OCI-LY7 (cell line): ENCODE data around the gene CROT. TPM values are rescaled to one million over a fixed set of nuclear protein-coding genes. Genes with fewer than 3 reads are reported as not detected.

Experiments used
- BruUV-seq: library from RNA; stranded (reverse); fragments of 400-500 nt; replicated peaks from 2 replicates; lab custom pipeline; 2021; lab: Mats Ljungman, UMichigan
- CTCF ChIA-PET: fragments of 300-600 bp; sonication (Branson Sonifier 250); formaldehyde crosslinking; loops from one replicate; lab custom pipeline; 2022; ENCODE audit warnings: antibody characterized with exemption; ENCODE audit not compliant: unreplicated experiment; lab: Charles Lee
- POLR2A ChIA-PET: fragments of 300-600 bp; sonication (Branson Sonifier 250); formaldehyde crosslinking; loops from one replicate; lab custom pipeline; 2022; ENCODE audit warnings: antibody characterized with exemption; lab: Charles Lee
- DNase-seq: peaks from one replicate; pipeline ENCODE4 v3.0.0-alpha.2; 2015; ENCODE audit warnings: low spot score
- H2AFZ ChIP-seq: fragments of 200-600 bp; sonication (generic), shearing (Covaris generic); 2 replicates; pipeline ENCODE4 v1.6.1; 2014; ENCODE audit warnings: mild to moderate bottlenecking, antibody characterized with exemption, low read length, moderate library complexity
- H3K27ac ChIP-seq: fragments of 200-600 bp; sonication (generic); 2 replicates; pipeline ENCODE4 v1.5.1; 2014; ENCODE audit warnings: mixed run types, low read depth, mild to moderate bottlenecking, moderate library complexity, low read length, inconsistent platforms; ENCODE audit not compliant: poor library complexity, severe bottlenecking
- H3K36me3 ChIP-seq: fragments of 200-600 bp; sonication (generic); 2 replicates; pipeline ENCODE4 v1.6.1; 2014; ENCODE audit warnings: mild to moderate bottlenecking, antibody characterized with exemption, low read length, moderate library complexity, mixed read lengths; ENCODE audit not compliant: insufficient read depth
- H3K4me1 ChIP-seq: fragments of 200-600 bp; sonication (generic); 2 replicates; pipeline ENCODE4 v1.5.1; 2014; ENCODE audit warnings: mild to moderate bottlenecking, low read length; ENCODE audit not compliant: insufficient read depth, poor library complexity, severe bottlenecking
- H3K4me2 ChIP-seq: fragments of 200-600 bp; sonication (generic); 2 replicates; pipeline ENCODE4 v1.6.1; 2014; ENCODE audit warnings: mild to moderate bottlenecking, low read length
- H3K4me3 ChIP-seq: fragments of 200-600 bp; sonication (generic); 2 replicates; pipeline ENCODE4 v1.5.1; 2014; ENCODE audit warnings: mild to moderate bottlenecking, low read depth, low read length; ENCODE audit not compliant: poor library complexity, severe bottlenecking
- H3K79me2 ChIP-seq: fragments of 200-600 bp; sonication (generic); 2 replicates; pipeline ENCODE4 v1.6.1; 2016; ENCODE audit warnings: low read depth, mild to moderate bottlenecking, low read length, moderate library complexity, mixed read lengths; ENCODE audit not compliant: insufficient read depth
- H3K9me2 ChIP-seq: fragments of 200-600 bp; sonication (generic); 2 replicates; pipeline ENCODE4 v1.6.1; 2016; ENCODE audit warnings: mild to moderate bottlenecking, low read length, mixed read lengths; ENCODE audit not compliant: insufficient read depth
- H3K9me3 ChIP-seq: fragments of 200-600 bp; sonication (generic); 2 replicates; pipeline ENCODE4 v1.6.1; 2014; ENCODE audit warnings: mild to moderate bottlenecking, mixed run types, low read length, mixed read lengths
- H4K20me1 ChIP-seq: fragments of 200-600 bp; sonication (generic); 2 replicates; pipeline ENCODE4 v1.6.1; 2014; ENCODE audit warnings: mild to moderate bottlenecking, antibody characterized with exemption, low read length, moderate library complexity, mixed read lengths; ENCODE audit not compliant: insufficient read depth
- CTCF ChIP-seq: fragments of 200-600 bp; sonication (generic); conservative IDR thresholded peaks from 2 replicates; pipeline ENCODE4 v1.5.1; 2014; ENCODE audit warnings: mild to moderate bottlenecking, antibody characterized with exemption, low read length, moderate library complexity, mixed read lengths
- EZH2phosphoT487 ChIP-seq: fragments of 200-600 bp; sonication (generic); IDR thresholded peaks from 2 replicates; pipeline ENCODE4 v1.6.1; 2018; ENCODE audit warnings: low read depth, borderline replicate concordance, mild to moderate bottlenecking, mixed run types, antibody characterized with exemption, low read length, moderate library complexity, mixed read lengths
- intact Hi-C: fragments of 100-400 bp; cut with micrococcal nuclease; formaldehyde crosslinking; loops from one replicate; pipeline ENCODE4 v1.10.0; 2022; ENCODE audit not compliant: unreplicated experiment
- total RNA-seq, 2 experiments: library from RNA; depleted of rRNA in 1 of 2; stranded (reverse); fragments of >200 nt in 1 of 2; shearing (Covaris generic) in 1 of 2; gene quantifications; 2 replicates each; pipeline ENCODE4 v1.2.3, GENCODE V29; 2014 to 2022

Gene CROT
- total RNA-seq, 2 experiments from 2014 or later: 3.0 to 8.1 TPM

- H2AFZ ChIP-seq: no peak overlapping the region
- no peaks in the 10 kb centered on the region for H3K79me2 ChIP-seq
- POLR2A ChIA-PET: interaction anchor here (0.7 to 1.6 kb wide), 2 partner anchors 14 to 1427 kb away, joined by 4 read pairs; no protein-coding TSS in a partner anchor
- no peaks in the 10 kb centered on the region for H3K36me3 ChIP-seq
- H3K4me2 ChIP-seq: no peak overlapping the region
- BruUV-seq: no TSS peak
- intact Hi-C loops: no loop called here
- TF ChIP-seq CTCF (no peak), EZH2phosphoT487 (no peak)
- H4K20me1 ChIP-seq: no peaks in the 10 kb centered on the region
- H3K4me3 ChIP-seq: no peak overlapping the region
- no peak overlapping the region for H3K27ac ChIP-seq
- peaks cover 21% of the 10 kb centered on the region for H3K9me3 ChIP-seq
- peak; percentile 13 for DNase-seq
- CTCF ChIA-PET: no interaction called here
- H3K9me2 ChIP-seq: no peaks in the 10 kb centered on the region
- H3K4me1 ChIP-seq: no peaks in the 10 kb centered on the region
Observed at GRCh38 chr7:87330942-87331341, 14.5 kb upstream of the CROT start.

- Histone ChIP-seq H3K36me3 (no peaks in the 10 kb centered on the region), H3K4me1 (no peaks in the 10 kb centered on the region), H3K27ac (no peak overlapping the region), H4K20me1 (no peaks in the 10 kb centered on the region), H3K79me2 (no peaks in the 10 kb centered on the region), H2AFZ (no peak overlapping the region), H3K9me3 (peaks cover 21% of the 10 kb centered on the region), H3K9me2 (no peaks in the 10 kb centered on the region), H3K4me3 (no peak overlapping the region), H3K4me2 (no peak overlapping the region)
- BruUV-seq: no TSS peak
- DNase-seq: no peak
- intact Hi-C loops: no loop called here
- CTCF ChIA-PET: no interaction called here
- POLR2A ChIA-PET: interaction anchor here (0.7 kb wide), 1 partner anchor 1426 kb away, joined by 4 read pairs; no protein-coding TSS in a partner anchor
- TF ChIP-seq CTCF (no peak), EZH2phosphoT487 (no peak)
Observed at GRCh38 chr7:87331687-87332252, 13.7 kb upstream of the CROT start.

GRCh38 chr7:87332321-87332720, 13.1 kb upstream of the CROT start:
- DNase-seq: no peak
- intact Hi-C loops: no loop called here
- Histone ChIP-seq H3K9me3 (peaks cover 21% of the 10 kb centered on the region), H3K79me2 (no peaks in the 10 kb centered on the region), H2AFZ (no peak overlapping the region), H3K36me3 (no peaks in the 10 kb centered on the region), H3K4me2 (no peak overlapping the region), H3K9me2 (no peaks in the 10 kb centered on the region), H3K4me3 (no peak overlapping the region), H4K20me1 (no peaks in the 10 kb centered on the region), H3K27ac (no peak overlapping the region), H3K4me1 (no peaks in the 10 kb centered on the region)
- POLR2A ChIA-PET: no interaction called here
- CTCF ChIA-PET: no interaction called here
- BruUV-seq: no TSS peak
- TF ChIP-seq CTCF (no peak), EZH2phosphoT487 (no peak)
